Measurements from ENCODE around the gene FDPS. TPM values are rescaled to one million over a fixed set of nuclear protein-coding genes. Genes with fewer than 3 reads are reported as not detected.

The FDPS gene
- total and polyA plus RNA-seq, 7 donors = 46.2 to 85.2 (median 53.7) TPM

DNA sequence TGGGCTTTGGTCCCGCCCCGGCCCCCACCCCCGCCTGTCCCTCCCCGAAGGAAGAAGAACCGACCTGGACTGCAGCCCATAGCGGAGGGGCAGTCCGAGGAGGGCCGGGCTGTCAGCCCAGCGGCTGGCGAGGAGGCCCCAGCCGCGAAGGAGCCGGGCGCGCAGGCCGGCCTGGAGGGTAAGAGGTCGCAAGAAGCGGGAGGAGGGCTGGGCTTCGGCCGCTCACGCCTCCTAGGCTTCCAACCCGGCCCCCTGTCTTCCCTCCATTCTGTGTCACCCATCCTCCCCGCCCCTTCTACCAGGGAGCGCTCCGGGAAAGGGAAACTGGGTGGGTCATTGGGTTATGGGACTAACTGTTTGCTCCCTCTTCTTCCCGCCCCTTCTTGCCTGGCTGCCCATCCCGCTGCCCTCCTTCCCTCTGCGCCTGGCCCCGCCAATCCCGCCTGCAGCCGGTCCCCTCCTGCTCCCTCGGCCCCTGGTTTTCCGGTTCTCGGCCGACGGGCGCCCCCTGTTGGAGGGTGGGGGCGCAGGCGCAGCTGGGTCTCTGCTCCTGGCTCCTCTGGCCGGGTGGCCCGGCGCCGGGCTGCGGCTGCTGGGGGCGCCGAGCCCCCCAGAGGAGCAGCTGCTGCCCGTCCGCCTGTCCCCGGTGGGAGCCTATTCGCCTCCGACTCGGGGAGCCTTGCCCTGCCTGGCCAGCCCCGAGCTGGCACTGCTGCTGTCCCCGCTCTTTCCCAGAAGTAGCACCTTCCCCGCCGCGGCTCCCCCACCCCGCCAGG, 14.5 kb downstream of the FDPS start:
- peak overlapping the region; percentile 82 for H3K27ac ChIP-seq
- no peaks in the 10 kb centered on the region for H3K27me3 ChIP-seq (ENCODE audit: insufficient read depth in 3 of 3, low read length in 2 of 3)
- H3K4me3 ChIP-seq = peak overlapping the region; percentile 96
- ATAC-seq = peak; percentile 68 to 76 (median 71)
- H3K36me3 ChIP-seq (ENCODE audit: insufficient read depth in 1 of 2, low read depth in 1 of 2) = peaks cover 0 to 26% of the 10 kb centered on the region in 2 donors
- intact Hi-C loops (cut with DNase I) = loop anchor here (2.0 to 10.0 kb wide), 5 partner anchors 46 to 272 kb away; partner anchors contain the start of gene HCN3 (in 2 of the 2)
- H3K4me1 ChIP-seq = peaks cover 24% of the 10 kb centered on the region
- peak; percentile 91 to 95 for DNase-seq
- TF ChIP-seq, protein P1, sequence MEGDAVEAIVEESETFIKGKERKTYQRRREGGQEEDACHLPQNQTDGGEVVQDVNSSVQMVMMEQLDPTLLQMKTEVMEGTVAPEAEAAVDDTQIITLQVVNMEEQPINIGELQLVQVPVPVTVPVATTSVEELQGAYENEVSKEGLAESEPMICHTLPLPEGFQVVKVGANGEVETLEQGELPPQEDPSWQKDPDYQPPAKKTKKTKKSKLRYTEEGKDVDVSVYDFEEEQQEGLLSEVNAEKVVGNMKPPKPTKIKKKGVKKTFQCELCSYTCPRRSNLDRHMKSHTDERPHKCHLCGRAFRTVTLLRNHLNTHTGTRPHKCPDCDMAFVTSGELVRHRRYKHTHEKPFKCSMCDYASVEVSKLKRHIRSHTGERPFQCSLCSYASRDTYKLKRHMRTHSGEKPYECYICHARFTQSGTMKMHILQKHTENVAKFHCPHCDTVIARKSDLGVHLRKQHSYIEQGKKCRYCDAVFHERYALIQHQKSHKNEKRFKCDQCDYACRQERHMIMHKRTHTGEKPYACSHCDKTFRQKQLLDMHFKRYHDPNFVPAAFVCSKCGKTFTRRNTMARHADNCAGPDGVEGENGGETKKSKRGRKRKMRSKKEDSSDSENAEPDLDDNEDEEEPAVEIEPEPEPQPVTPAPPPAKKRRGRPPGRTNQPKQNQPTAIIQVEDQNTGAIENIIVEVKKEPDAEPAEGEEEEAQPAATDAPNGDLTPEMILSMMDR (IDR thresholded peaks at IDR 0.05) = peak; percentile 92
- 0 to 2% (median 1%) methylated on average over 39 to 58 of the region's 58 CpGs for WGBS, 3 donors
- no peaks in the 10 kb centered on the region for H3K9me3 ChIP-seq

DNA sequence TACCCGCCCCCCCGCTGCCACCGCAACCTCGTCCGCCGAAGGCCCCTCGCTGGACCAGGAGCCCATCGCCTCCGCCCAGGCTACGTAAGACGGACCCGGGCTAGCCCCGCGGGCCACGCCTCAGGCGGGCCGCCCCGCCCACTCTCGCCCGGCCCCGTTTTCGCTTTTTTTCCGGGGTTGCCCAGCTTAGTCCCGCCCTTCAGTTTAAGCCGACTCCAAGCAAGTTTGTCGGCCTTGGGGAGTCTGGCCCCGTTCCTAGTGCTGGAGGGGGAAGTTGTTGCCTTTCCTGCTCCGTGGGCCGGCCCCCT, 15.0 kb downstream of the FDPS start:
- Histone ChIP-seq H3K27me3 (ENCODE audit: insufficient read depth in 3 of 3, low read length in 2 of 3) (no peaks in the 10 kb centered on the region), H3K4me3 (peak overlapping the region; percentile 96), H3K9me3 (no peaks in the 10 kb centered on the region), H3K4me1 (peaks cover 24% of the 10 kb centered on the region), H3K27ac (peak overlapping the region; percentile 82), H3K36me3 (ENCODE audit: insufficient read depth in 1 of 2, low read depth in 1 of 2) (peaks cover 0 to 26% of the 10 kb centered on the region in 2 donors)
- 0% methylated on average over 19 to 29 of the region's 29 CpGs for WGBS, 3 donors
- ATAC-seq = peak; percentile 47 to 58 (median 56)
- TF ChIP-seq, protein P1 (IDR thresholded peaks at IDR 0.05) = no peak
- intact Hi-C loops (cut with DNase I) = loop anchor here (2.0 to 10.0 kb wide), 5 partner anchors 46 to 271 kb away; partner anchors contain the start of gene HCN3 (in 2 of the 2)
- DNase-seq = peak; percentile 85 to 91

DNA sequence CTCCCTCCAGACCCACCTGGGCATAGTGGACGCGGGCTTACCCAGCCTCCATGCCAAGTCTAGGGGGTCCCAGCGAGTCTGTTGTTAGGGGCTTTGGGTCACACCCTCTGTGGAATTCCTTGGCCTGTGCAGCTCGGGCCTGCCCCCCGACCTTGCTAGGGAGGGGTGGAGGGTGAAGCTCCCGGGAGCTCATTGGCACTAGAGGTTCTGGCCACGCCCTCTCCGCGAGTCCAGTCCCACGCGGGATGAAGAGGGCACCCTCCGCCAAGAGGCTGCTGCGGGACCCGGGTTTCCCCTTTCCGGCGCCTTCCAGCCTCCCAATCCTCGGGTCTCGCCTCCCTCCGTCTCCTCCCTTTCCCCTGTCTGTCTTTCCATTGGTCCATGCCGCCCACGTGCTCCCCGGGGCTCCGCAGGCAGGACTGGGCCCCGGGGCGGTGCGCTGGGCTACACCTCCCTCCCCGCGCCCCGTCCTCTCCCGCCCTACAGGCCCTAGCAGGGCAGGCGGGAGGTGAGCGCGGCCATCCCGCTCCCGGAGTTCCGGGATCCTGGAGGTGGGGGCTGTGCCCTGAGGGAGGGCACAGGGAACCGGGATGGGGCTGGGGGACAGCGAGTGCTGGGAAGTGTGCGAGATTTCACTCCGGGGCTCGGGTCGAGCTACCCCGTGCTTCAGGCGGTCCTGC, 15.5 kb downstream of the FDPS start:
- Histone ChIP-seq H3K4me3 (peak overlapping the region; percentile 96), H3K4me1 (peaks cover 24% of the 10 kb centered on the region), H3K9me3 (no peaks in the 10 kb centered on the region), H3K27ac (peak overlapping the region; percentile 82), H3K36me3 (ENCODE audit: insufficient read depth in 1 of 2, low read depth in 1 of 2) (peaks cover 0 to 29% of the 10 kb centered on the region in 2 donors), H3K27me3 (ENCODE audit: insufficient read depth in 3 of 3, low read length in 2 of 3) (no peaks in the 10 kb centered on the region)
- intact Hi-C loops (cut with DNase I) = loop anchor here (5.0 to 10.0 kb wide), 3 partner anchors 47 to 271 kb away; partner anchors contain the start of gene HCN3 (in 1 of the 2)
- TF ChIP-seq, protein P1 (IDR thresholded peaks at IDR 0.05) = no peak
- WGBS, 3 donors = 0 to 1% (median 0%) methylated on average over 29 to 44 of the region's 44 CpGs
- ATAC-seq (peak; percentile 89 to 90 (median 90)), DNase-seq (peak; percentile 94 to 96)

DNA sequence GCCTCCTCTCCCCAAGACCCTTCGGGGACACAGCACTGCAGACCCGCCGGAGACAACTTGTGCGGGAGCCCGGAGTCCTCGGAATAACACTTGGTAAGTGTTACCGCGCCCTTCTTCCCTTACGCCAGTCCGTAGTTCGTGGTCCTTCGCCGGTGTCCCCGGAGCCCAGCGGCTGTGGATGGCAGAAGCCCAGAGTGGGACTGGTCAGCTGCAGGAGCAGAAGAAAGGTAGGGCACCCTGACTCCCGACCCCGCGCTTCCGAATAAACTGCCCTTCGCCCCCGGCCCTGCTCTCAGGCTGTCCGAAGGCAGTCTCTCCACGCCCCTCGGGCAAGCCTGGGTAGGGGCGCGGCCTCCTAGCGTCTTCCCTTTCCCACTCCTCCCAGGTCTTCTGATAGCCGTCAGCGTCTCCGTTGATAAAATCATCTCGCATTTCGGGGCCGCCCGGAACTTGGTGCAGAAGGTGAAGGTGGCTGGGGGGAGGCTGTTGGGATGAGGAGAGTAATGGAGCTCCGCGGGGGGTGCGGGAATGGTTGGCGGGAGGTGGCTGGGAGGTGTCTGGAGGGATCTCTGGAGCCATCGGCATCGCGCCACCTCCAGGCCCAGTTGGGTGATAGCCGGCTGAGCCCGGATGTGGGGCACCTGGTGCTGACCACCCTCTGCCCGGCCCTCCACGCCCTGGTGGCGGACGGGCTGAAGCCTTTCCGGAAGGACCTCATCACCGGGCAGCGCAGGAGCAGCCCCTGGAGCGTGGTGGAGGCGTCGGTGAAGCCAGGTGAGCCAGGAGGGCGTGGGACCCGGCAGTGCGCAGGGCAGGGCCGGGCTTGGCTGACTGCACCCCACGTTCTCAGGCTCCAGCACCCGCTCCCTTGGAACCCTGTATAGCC, 16.3 kb downstream of the FDPS start:
- Histone ChIP-seq H3K27ac (peak overlapping the region; percentile 82), H3K4me1 (peaks cover 24% of the 10 kb centered on the region), H3K9me3 (no peaks in the 10 kb centered on the region), H3K27me3 (ENCODE audit: insufficient read depth in 3 of 3, low read length in 2 of 3) (no peaks in the 10 kb centered on the region), H3K36me3 (ENCODE audit: insufficient read depth in 1 of 2, low read depth in 1 of 2) (peaks cover 0 to 32% of the 10 kb centered on the region in 2 donors), H3K4me3 (peak overlapping the region; percentile 96)
- 11 to 21% (median 14%) methylated on average over 53 to 59 of the region's 59 CpGs for WGBS, 3 donors
- intact Hi-C loops (cut with DNase I) = loop anchor here (5.0 to 10.0 kb wide), 3 partner anchors 48 to 270 kb away; partner anchors contain the start of gene HCN3 (in 1 of the 2)
- DNase-seq (peak; percentile 59 to 76), ATAC-seq (peak; percentile 3 to 19 (median 9))
- TF ChIP-seq, protein P1 (IDR thresholded peaks at IDR 0.05) = peak; percentile 13

All from psoas muscle (tissue), 8 donors.